AG10803 (cell line): ENCODE measurements around the gene RAB3GAP2.
"Not testable (repeated sequence)": the region's sequence is repeated elsewhere in the genome, so short reads cannot be mapped to it uniquely, and the experiment has no call there.

Experiments used
- DNase-seq: peaks from one replicate; pipeline ENCODE4 v3.0.0; 2010; ENCODE audit warnings: low read depth
- H3K4me3 ChIP-seq: 2 replicates; pipeline ENCODE4 v1.5.1; 2011; ENCODE audit warnings: mild to moderate bottlenecking, low read length, control low read depth
- TF ChIP-seq, protein P1 (sequence below): conservative IDR thresholded peaks from 2 replicates; pipeline ENCODE4 v1.5.1; 2011; ENCODE audit warnings: mild to moderate bottlenecking, low read length, control low read depth, inconsistent platforms

Gene RAB3GAP2

DNA sequence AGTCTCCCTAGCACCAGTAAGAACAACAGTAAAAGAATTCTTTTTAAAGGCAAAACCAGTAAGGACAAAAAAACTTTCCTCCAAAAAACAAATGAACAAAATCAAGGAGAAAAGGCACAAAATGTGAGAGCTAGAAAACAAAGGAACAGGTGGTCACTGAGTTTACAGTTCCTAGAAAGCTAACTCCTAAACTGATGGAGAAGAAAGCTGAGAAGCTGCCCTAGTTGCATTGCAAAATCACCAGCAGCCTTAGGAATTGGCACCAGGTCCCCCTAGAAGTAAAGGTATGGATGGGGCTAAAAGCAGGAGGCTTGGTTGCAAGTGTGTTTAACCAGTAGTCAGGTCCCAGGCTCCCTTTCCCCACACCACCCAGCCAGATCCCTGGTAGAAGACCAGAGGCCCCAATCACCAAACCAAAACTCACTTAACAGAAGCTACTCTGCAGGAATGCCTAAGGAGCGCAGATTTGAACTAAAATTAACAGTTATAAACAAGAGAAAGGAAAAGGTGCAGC, 47.6 kb downstream of the RAB3GAP2 start:
- no peak overlapping the region for H3K4me3 ChIP-seq
- DNase-seq: no peak
- TF ChIP-seq, protein P1, sequence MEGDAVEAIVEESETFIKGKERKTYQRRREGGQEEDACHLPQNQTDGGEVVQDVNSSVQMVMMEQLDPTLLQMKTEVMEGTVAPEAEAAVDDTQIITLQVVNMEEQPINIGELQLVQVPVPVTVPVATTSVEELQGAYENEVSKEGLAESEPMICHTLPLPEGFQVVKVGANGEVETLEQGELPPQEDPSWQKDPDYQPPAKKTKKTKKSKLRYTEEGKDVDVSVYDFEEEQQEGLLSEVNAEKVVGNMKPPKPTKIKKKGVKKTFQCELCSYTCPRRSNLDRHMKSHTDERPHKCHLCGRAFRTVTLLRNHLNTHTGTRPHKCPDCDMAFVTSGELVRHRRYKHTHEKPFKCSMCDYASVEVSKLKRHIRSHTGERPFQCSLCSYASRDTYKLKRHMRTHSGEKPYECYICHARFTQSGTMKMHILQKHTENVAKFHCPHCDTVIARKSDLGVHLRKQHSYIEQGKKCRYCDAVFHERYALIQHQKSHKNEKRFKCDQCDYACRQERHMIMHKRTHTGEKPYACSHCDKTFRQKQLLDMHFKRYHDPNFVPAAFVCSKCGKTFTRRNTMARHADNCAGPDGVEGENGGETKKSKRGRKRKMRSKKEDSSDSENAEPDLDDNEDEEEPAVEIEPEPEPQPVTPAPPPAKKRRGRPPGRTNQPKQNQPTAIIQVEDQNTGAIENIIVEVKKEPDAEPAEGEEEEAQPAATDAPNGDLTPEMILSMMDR: no peak

DNA sequence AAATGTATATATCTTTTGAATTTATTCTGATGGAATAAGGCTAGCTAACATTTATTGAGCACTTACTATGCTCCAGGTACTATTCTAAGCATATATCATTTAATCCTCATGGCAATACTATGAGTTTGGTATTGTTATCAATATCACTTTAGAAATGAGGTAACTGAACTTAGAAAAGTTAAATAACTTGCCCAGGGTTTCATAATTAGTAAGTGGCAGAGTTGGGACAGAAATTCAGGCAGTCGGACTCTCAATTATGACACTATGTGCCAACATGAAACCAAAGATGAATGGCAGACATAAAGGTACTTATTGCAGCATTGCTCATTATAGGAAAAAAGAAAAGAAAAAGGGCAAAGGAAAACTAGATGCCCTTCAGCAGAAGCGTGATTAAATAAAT, 48.2 kb downstream of the RAB3GAP2 start:
- TF ChIP-seq, protein P1: no peak
- DNase-seq: no peak
- H3K4me3 ChIP-seq: no peak overlapping the region

DNA sequence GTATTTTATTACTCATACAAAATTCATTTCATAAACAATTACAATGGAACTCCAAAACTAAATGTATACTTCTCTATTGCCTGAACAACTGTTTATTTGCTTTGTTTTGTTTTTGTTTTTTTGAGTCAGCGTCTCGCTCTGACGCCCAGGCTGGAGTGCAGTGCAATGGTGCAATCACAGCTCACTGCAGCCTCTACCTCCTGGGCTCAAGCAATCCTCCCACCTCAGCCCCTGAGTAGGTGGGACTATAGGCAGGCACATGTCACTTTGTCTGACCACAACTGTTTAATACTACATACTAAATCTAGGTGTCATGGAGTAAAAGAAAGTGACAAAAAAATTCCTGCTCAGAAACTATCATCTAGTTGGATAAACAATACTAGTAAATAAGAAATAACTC, 49.3 kb downstream of the RAB3GAP2 start:
- TF ChIP-seq, protein P1: no peak
- DNase-seq: no peak
- no peak overlapping the region for H3K4me3 ChIP-seq

DNA sequence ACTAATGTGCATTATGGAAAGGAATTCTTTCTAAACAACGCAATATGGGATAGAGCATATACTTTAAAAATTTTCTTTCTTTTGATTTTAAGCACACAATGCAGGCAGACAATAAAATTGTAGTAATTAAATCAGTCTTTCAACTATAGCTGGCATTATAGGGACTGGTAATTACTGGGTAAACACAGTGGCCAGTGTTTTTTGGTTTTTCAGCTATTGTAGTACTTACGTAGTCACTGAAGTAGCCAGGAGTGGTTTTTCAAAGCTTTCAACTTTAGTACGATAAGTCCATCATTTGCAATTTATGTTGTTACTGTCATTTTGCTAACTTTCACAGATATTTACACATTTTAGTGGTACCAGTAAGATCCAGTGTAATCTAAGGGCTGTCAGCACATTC, 50.6 kb downstream of the RAB3GAP2 start:
- no peak for DNase-seq
- TF ChIP-seq, protein P1: no peak

GRCh38 chr1:220221269-220221668, 51.0 kb downstream of the RAB3GAP2 start:
- TF ChIP-seq, protein P1: no peak
- no peak for DNase-seq
- H3K4me3 ChIP-seq: no peak overlapping the region

More for the DNA sequence above, 50.6 kb downstream of the RAB3GAP2 start:
- no peak overlapping the region for H3K4me3 ChIP-seq

DNA sequence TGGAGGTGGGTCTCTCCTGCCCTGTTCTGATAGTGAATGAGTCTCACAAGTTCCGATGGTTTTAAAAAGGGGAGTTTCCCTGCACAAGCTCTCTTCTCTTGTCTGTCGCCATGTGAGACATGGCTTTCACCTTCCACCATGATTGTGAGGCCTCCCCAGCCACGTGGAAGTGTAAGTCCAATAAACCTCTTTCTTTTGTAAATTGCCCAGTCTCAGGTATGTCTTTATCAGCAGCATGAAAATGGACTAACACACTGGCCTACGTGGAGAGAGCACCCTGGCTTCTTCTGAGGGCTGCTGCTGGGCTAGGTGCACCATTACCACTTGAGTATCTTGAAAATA, 51.6 kb downstream of the RAB3GAP2 start:
- not testable (repeated sequence) for DNase-seq, H3K4me3 ChIP-seq

GRCh38 chr1:220219865-220220698, 52.2 kb downstream of the RAB3GAP2 start:
- H3K4me3 ChIP-seq: no peak overlapping the region
- no peak for DNase-seq

More at GRCh38 chr1:220219865-220220698, 52.2 kb downstream of the RAB3GAP2 start:
- TF ChIP-seq, protein P1: no peak
